SK-N-SH (cell line): ENCODE results near the gene HHATL. TPM values are rescaled to one million over a fixed set of nuclear protein-coding genes. Genes with fewer than 3 reads are reported as not detected.

ENCODE experiments used
- CTCF ChIA-PET: fragments of 300-600, 350-600 bp; formaldehyde crosslinking; extraction: SDS; loops from one replicate; lab custom pipeline; 2021; lab: Yijun Ruan, JAX
- POLR2A ChIA-PET: fragments of 350-600 bp; sonication (Branson Sonifier 250); formaldehyde crosslinking; extraction: SDS; loops from one replicate; lab custom pipeline; 2020; ENCODE audit warnings: antibody characterized with exemption, inconsistent platforms; lab: Yijun Ruan, JAX
- DNase-seq: peaks from one replicate; pipeline ENCODE4 v3.0.0; 2012
- H2AFZ ChIP-seq: fragments of 200-600 bp; sonication (generic); 2 replicates; pipeline ENCODE4 v1.8.1; 2016; ENCODE audit warnings: antibody characterized with exemption, mild to moderate bottlenecking, low read depth
- H3F3A ChIP-seq: fragments of 200-600 bp; sonication (generic); replicated peaks from 2 replicates; pipeline ENCODE3; 2016; ENCODE audit warnings: antibody characterized with exemption, mild to moderate bottlenecking; ENCODE audit not compliant: insufficient read depth
- H3K27ac ChIP-seq, 2 experiments: fragments of 200-500 bp in 1 of 2; fragments of 200-600 bp in 1 of 2; sonication (Bioruptor generic) in 1 of 2; sonication (generic), shearing (Covaris generic) in 1 of 2; 2 replicates each; pipeline versions ENCODE4 v1.5.1 to v1.6.1; 2014 to 2016; ENCODE audit warnings: low read depth in 2 of 2, inconsistent platforms in 1 of 2, low read length in 1 of 2, mild to moderate bottlenecking in 1 of 2, mixed read lengths in 1 of 2
- H3K27me3 ChIP-seq: fragments of 200-600 bp; sonication (generic), shearing (Covaris generic); 2 replicates; pipeline ENCODE4 v1.6.1; 2016; ENCODE audit warnings: mixed run types; ENCODE audit not compliant: insufficient read depth
- H3K36me3 ChIP-seq, 2 experiments: fragments of 200-500 bp in 1 of 2; fragments of 200-600 bp in 1 of 2; sonication (Bioruptor generic) in 1 of 2; sonication (generic) in 1 of 2; replicated peaks in 1 of 2; 2 replicates each; pipeline versions ENCODE3 to v1.5.1; 2014 to 2016; ENCODE audit warnings: low read length in 1 of 2, mild to moderate bottlenecking in 1 of 2; ENCODE audit not compliant: insufficient read depth in 2 of 2, control insufficient read depth in 1 of 2
- H3K4me1 ChIP-seq, 2 experiments: fragments of 200-500 bp in 1 of 2; fragments of 200-600 bp in 1 of 2; sonication (Bioruptor generic) in 1 of 2; sonication (generic), shearing (Covaris generic) in 1 of 2; 2 replicates each; pipeline versions ENCODE4 v1.5.1 to v1.6.1; 2014 to 2016; ENCODE audit warnings: low read depth in 1 of 2, low read length in 1 of 2, mixed run types in 1 of 2; ENCODE audit not compliant: insufficient read depth in 2 of 2, control insufficient read depth in 1 of 2
- H3K4me2 ChIP-seq: fragments of 200-600 bp; sonication (generic), shearing (Covaris generic); 2 replicates; pipeline ENCODE4 v1.6.1; 2017; ENCODE audit warnings: mixed run types
- H3K4me3 ChIP-seq, 2 experiments: fragments of 200-500 bp in 1 of 2; fragments of 200-600 bp in 1 of 2; sonication (Bioruptor generic) in 1 of 2; sonication (generic), shearing (Covaris generic) in 1 of 2; 2 replicates each; pipeline versions ENCODE4 v1.5.1 to v1.8.1; 2014 to 2016; ENCODE audit warnings: low read depth in 2 of 2, inconsistent platforms in 1 of 2, low read length in 1 of 2, mild to moderate bottlenecking in 1 of 2, mixed read lengths in 1 of 2, moderate library complexity in 1 of 2
- H3K79me2 ChIP-seq: fragments of 200-600 bp; sonication (generic); 2 replicates; pipeline ENCODE4 v1.8.1; 2017; ENCODE audit warnings: mild to moderate bottlenecking; ENCODE audit not compliant: insufficient read depth
- H3K9ac ChIP-seq: fragments of 200-600 bp; sonication (generic); 2 replicates; pipeline ENCODE4 v1.6.1; 2017; ENCODE audit warnings: mixed run types
- H3K9me2 ChIP-seq: fragments of 200-600 bp; sonication (generic); 2 replicates; pipeline ENCODE4 v1.6.1; 2017; ENCODE audit warnings: mixed run types
- H3K9me3 ChIP-seq: fragments of 200-600 bp; sonication (generic); 2 replicates; pipeline ENCODE4 v1.6.1; 2017; ENCODE audit warnings: mixed run types, mild to moderate bottlenecking, moderate library complexity
- H4K20me1 ChIP-seq: fragments of 200-600 bp; sonication (generic); 2 replicates; pipeline ENCODE4 v1.6.1; 2017; ENCODE audit warnings: mild to moderate bottlenecking, mixed run types; ENCODE audit not compliant: insufficient read depth
- EZH2phosphoT487 ChIP-seq: fragments of 200-600 bp; sonication (generic); IDR thresholded peaks from 2 replicates; pipeline ENCODE4 v1.6.1; 2017; ENCODE audit warnings: low read depth, mixed run types, mild to moderate bottlenecking, antibody characterized with exemption, moderate library complexity, borderline replicate concordance
- FOSL2 ChIP-seq: IDR thresholded peaks from 2 replicates; pipeline ENCODE4 v1.4.0; 2012; ENCODE audit warnings: low read depth, mild to moderate bottlenecking, moderate library complexity, borderline replicate concordance
- GABPA ChIP-seq: IDR thresholded peaks from 2 replicates; pipeline ENCODE4 v1.4.0; 2012; ENCODE audit warnings: low read depth, mild to moderate bottlenecking
- JUND ChIP-seq: IDR thresholded peaks from 2 replicates; pipeline ENCODE4 v1.4.0; 2012
- MXI1 ChIP-seq: IDR thresholded peaks from 2 replicates; pipeline ENCODE4 v1.6.1; 2012; ENCODE audit warnings: mild to moderate bottlenecking, low read depth, low read length, improper control_type of control experiment
- NFIC ChIP-seq: IDR thresholded peaks from 2 replicates; pipeline ENCODE4 v1.4.0; 2012; ENCODE audit warnings: borderline replicate concordance
- RXRA ChIP-seq: IDR thresholded peaks from 2 replicates; pipeline ENCODE4 v1.4.0; 2012; ENCODE audit warnings: low read depth, mild to moderate bottlenecking, borderline replicate concordance
- TAF1 ChIP-seq: IDR thresholded peaks from 2 replicates; pipeline ENCODE4 v1.6.1; 2012; ENCODE audit warnings: low read depth, mild to moderate bottlenecking, low read length, moderate library complexity, borderline replicate concordance
- TCF12 ChIP-seq: IDR thresholded peaks from 2 replicates; pipeline ENCODE4 v1.4.0; 2012
- YY1 ChIP-seq: IDR thresholded peaks from 2 replicates; pipeline ENCODE4 v1.4.0; 2012; ENCODE audit warnings: low read depth, mild to moderate bottlenecking
- WGBS: methylation state at CpG from one replicate; pipeline ENCODE4 v1.1.6; 2017; ENCODE audit warnings: low lambda C conversion rate; 5-methylcytosine and 5-hydroxymethylcytosine counted together
- polyA plus RNA-seq, 3 experiments: library from polyadenylated mRNA; depleted of rRNA; stranded (reverse); fragments of >200 nt; gene quantifications; 2 replicates each; pipeline ENCODE4 v1.2.3, GENCODE V29; 2012
- TF ChIP-seq, protein P1 (sequence below): fragments of 200-600 bp; sonication (generic); IDR thresholded peaks from 2 replicates; pipeline ENCODE4 v1.6.1; 2017; ENCODE audit warnings: antibody characterized with exemption, mild to moderate bottlenecking, moderate library complexity
- TF ChIP-seq, protein P2 (sequence below): IDR thresholded peaks from 2 replicates; pipeline ENCODE4 v1.4.0; 2012; ENCODE audit warnings: low read depth
- TF ChIP-seq, protein P3 (sequence below): fragments of 150-350 bp; IDR thresholded peaks from 2 replicates; pipeline ENCODE4 v1.6.1; 2016; ENCODE audit warnings: mild to moderate bottlenecking, low read depth, low read length
- TF ChIP-seq, protein P4 (sequence below): fragments of 150-350 bp; IDR thresholded peaks from 2 replicates; pipeline ENCODE4 v1.6.1; 2017; ENCODE audit warnings: antibody characterized with exemption, low read length, low read depth, borderline replicate concordance

Gene HHATL
- polyA plus RNA-seq, 1 of the 3 experiments (the other 2 are of a cell fraction), result not detected

DNA sequence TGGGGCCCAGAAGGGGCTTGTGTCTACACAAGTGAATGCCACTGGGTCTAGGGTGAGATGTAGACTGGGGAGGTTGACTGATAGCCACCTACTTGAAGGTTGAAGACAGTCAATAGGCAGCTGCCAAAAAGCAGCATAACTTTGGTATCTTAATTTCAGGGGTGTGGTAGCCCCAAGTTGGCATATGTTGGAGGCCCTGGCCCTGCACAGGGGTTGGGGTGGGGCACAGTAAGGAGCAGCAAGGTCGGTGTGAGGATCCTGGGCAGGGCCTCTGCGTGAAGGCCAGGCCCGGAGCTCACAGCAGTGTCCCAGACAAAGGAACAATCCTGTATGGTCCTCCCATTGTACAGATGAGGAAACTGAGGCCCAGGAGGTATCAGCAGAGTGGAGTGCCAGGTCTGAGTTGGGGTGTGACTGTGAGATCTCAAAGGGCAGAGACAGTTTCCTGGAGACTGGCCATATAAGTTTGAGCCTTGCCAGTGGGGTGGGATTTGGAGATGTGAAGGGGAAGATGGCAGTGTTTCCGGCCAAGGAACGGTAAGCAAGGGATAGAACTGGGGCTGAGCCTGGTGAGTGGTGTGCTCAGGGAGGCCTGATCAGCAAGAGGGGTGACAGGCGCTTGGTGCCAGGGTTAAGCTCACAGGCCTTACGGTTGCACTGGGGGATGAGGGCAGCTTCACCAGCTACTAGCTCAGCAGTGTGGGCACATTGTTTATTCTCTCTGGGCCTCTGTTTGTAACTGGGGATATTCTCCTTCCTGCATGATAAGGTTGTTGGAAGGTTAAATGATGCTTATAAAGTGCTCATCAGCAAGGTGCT, 15.6 kb downstream of the HHATL start:
- ChIA-PET POLR2A (no interaction called here), CTCF (interaction anchor here (1.4 kb wide), 1 partner anchor 73 kb away, joined by 3 read pairs; no protein-coding TSS in a partner anchor)
- WGBS, result 83% methylated on average over 5 of the region's 7 CpGs
- no peak overlapping the region for H3K4me3 ChIP-seq
- peaks cover 19% of the 10 kb centered on the region; the same call in 1 of the 2 replicates for H3K27me3 ChIP-seq
- no peak for DNase-seq
- TF ChIP-seq, protein P1, sequence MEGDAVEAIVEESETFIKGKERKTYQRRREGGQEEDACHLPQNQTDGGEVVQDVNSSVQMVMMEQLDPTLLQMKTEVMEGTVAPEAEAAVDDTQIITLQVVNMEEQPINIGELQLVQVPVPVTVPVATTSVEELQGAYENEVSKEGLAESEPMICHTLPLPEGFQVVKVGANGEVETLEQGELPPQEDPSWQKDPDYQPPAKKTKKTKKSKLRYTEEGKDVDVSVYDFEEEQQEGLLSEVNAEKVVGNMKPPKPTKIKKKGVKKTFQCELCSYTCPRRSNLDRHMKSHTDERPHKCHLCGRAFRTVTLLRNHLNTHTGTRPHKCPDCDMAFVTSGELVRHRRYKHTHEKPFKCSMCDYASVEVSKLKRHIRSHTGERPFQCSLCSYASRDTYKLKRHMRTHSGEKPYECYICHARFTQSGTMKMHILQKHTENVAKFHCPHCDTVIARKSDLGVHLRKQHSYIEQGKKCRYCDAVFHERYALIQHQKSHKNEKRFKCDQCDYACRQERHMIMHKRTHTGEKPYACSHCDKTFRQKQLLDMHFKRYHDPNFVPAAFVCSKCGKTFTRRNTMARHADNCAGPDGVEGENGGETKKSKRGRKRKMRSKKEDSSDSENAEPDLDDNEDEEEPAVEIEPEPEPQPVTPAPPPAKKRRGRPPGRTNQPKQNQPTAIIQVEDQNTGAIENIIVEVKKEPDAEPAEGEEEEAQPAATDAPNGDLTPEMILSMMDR, result no peak
- no peak for TF ChIP-seq FOSL2
- TF ChIP-seq, protein P2, sequence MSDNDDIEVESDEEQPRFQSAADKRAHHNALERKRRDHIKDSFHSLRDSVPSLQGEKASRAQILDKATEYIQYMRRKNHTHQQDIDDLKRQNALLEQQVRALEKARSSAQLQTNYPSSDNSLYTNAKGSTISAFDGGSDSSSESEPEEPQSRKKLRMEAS, result no peak
- TF ChIP-seq EZH2phosphoT487, result no peak
- TF ChIP-seq, protein P3, sequence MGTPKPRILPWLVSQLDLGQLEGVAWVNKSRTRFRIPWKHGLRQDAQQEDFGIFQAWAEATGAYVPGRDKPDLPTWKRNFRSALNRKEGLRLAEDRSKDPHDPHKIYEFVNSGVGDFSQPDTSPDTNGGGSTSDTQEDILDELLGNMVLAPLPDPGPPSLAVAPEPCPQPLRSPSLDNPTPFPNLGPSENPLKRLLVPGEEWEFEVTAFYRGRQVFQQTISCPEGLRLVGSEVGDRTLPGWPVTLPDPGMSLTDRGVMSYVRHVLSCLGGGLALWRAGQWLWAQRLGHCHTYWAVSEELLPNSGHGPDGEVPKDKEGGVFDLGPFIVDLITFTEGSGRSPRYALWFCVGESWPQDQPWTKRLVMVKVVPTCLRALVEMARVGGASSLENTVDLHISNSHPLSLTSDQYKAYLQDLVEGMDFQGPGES, result no peak
- TF ChIP-seq NFIC, result no peak
- no peak for TF ChIP-seq RXRA
- TF ChIP-seq TAF1, result no peak
- TF ChIP-seq, protein P4, sequence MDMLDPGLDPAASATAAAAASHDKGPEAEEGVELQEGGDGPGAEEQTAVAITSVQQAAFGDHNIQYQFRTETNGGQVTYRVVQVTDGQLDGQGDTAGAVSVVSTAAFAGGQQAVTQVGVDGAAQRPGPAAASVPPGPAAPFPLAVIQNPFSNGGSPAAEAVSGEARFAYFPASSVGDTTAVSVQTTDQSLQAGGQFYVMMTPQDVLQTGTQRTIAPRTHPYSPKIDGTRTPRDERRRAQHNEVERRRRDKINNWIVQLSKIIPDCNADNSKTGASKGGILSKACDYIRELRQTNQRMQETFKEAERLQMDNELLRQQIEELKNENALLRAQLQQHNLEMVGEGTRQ, result no peak
- TF ChIP-seq JUND, result no peak
- no peak for TF ChIP-seq MXI1
- TF ChIP-seq GABPA, result no peak
- TF ChIP-seq TCF12, result no peak
- TF ChIP-seq YY1, result no peak
- no peaks in the 10 kb centered on the region for H4K20me1 ChIP-seq
- no peaks in the 10 kb centered on the region for H3K9me3 ChIP-seq
- no peak overlapping the region for H3K9ac ChIP-seq
- H3K27ac ChIP-seq, result no peak overlapping the region
- H3K36me3 ChIP-seq, result no peaks in the 10 kb centered on the region
- no peak overlapping the region for H3K4me2 ChIP-seq
- no peaks in the 10 kb centered on the region for H3K79me2 ChIP-seq
- no peaks in the 10 kb centered on the region; a peak in 1 of 4 replicates for H3K4me1 ChIP-seq
- no peaks in the 10 kb centered on the region for H3K9me2 ChIP-seq
- H3F3A ChIP-seq, result no peaks in the 10 kb centered on the region
- no peak overlapping the region for H2AFZ ChIP-seq
